ENCODE measurements around the gene KCNK1. TPM values are rescaled to one million over a fixed set of nuclear protein-coding genes. Genes with fewer than 3 reads are reported as not detected.

The KCNK1 gene
- polyA plus RNA-seq, 1 of the 3 experiments (the other 2 are of a cell fraction) = 10.6 TPM

DNA sequence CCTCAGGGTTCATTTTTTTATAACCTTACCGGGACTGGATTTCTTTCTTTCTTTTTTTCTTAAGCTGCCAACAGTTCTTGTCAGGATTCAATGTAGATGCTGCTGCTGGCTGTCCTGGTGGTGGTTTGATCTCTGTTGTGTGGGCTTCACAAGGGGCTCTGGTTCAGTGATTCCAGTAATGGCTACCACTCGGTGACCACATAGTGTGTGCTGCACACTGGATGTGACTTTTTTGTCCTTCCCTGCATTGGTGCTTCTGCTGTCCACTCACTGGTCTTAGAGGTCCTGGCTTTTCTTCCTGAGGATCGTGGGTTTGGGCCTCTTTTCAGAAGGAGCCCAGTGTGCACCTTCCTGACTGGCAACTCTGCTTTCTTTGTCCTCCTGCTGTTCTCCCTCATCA, 18.5 kb downstream of the KCNK1 start:
- CTCF ChIA-PET = no interaction called here
- H3K36me3 ChIP-seq (replicated peaks in 1 of 2; ENCODE audit: control insufficient read depth in 1 of 2, insufficient read depth in 2 of 2, low read length in 1 of 2) = peaks cover 0 to 4% of the 10 kb centered on the region in 2 experiments

More for the DNA sequence above, 18.5 kb downstream of the KCNK1 start:
- Histone ChIP-seq H2AFZ (ENCODE audit: low read depth) (no peak overlapping the region), H3K4me1 (ENCODE audit: control insufficient read depth in 1 of 2, insufficient read depth in 2 of 2, low read depth in 1 of 2, low read length in 1 of 2) (peaks cover 0 to 5% of the 10 kb centered on the region in 2 experiments; a peak in 1 of 4 replicates), H3K27ac (ENCODE audit: low read depth in 2 of 2, low read length in 1 of 2) (no peak overlapping the region), H3K79me2 (ENCODE audit: insufficient read depth) (no peaks in the 10 kb centered on the region), H3K27me3 (ENCODE audit: insufficient read depth) (no peaks in the 10 kb centered on the region), H4K20me1 (ENCODE audit: insufficient read depth) (no peaks in the 10 kb centered on the region), H3K4me2 (no peak overlapping the region), H3F3A (replicated peaks; ENCODE audit: insufficient read depth) (no peaks in the 10 kb centered on the region), H3K9me3 (no peaks in the 10 kb centered on the region), H3K9me2 (no peaks in the 10 kb centered on the region), H3K9ac (no peak overlapping the region), H3K4me3 (ENCODE audit: low read depth in 2 of 2, low read length in 1 of 2) (no peak overlapping the region)
- no peak for DNase-seq
- WGBS (ENCODE audit: low lambda C conversion rate) = 87% methylated on average over 3 of the region's 3 CpGs
- TF ChIP-seq, protein P1, sequence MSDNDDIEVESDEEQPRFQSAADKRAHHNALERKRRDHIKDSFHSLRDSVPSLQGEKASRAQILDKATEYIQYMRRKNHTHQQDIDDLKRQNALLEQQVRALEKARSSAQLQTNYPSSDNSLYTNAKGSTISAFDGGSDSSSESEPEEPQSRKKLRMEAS (IDR thresholded peaks at IDR 0.05; ENCODE audit: low read depth) = no peak
- no peak for TF ChIP-seq ELF1 (IDR thresholded peaks at IDR 0.05)
- TF ChIP-seq, protein P2, sequence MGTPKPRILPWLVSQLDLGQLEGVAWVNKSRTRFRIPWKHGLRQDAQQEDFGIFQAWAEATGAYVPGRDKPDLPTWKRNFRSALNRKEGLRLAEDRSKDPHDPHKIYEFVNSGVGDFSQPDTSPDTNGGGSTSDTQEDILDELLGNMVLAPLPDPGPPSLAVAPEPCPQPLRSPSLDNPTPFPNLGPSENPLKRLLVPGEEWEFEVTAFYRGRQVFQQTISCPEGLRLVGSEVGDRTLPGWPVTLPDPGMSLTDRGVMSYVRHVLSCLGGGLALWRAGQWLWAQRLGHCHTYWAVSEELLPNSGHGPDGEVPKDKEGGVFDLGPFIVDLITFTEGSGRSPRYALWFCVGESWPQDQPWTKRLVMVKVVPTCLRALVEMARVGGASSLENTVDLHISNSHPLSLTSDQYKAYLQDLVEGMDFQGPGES (IDR thresholded peaks at IDR 0.05; ENCODE audit: low read depth, low read length) = no peak
- TF ChIP-seq JUND (IDR thresholded peaks at IDR 0.05) = no peak
- no peak for TF ChIP-seq POLR2AphosphoS5 (IDR thresholded peaks at IDR 0.05; ENCODE audit: low read depth, low read length)
- TF ChIP-seq, protein P3, sequence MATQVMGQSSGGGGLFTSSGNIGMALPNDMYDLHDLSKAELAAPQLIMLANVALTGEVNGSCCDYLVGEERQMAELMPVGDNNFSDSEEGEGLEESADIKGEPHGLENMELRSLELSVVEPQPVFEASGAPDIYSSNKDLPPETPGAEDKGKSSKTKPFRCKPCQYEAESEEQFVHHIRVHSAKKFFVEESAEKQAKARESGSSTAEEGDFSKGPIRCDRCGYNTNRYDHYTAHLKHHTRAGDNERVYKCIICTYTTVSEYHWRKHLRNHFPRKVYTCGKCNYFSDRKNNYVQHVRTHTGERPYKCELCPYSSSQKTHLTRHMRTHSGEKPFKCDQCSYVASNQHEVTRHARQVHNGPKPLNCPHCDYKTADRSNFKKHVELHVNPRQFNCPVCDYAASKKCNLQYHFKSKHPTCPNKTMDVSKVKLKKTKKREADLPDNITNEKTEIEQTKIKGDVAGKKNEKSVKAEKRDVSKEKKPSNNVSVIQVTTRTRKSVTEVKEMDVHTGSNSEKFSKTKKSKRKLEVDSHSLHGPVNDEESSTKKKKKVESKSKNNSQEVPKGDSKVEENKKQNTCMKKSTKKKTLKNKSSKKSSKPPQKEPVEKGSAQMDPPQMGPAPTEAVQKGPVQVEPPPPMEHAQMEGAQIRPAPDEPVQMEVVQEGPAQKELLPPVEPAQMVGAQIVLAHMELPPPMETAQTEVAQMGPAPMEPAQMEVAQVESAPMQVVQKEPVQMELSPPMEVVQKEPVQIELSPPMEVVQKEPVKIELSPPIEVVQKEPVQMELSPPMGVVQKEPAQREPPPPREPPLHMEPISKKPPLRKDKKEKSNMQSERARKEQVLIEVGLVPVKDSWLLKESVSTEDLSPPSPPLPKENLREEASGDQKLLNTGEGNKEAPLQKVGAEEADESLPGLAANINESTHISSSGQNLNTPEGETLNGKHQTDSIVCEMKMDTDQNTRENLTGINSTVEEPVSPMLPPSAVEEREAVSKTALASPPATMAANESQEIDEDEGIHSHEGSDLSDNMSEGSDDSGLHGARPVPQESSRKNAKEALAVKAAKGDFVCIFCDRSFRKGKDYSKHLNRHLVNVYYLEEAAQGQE (IDR thresholded peaks at IDR 0.05; ENCODE audit: low read depth, low read length) = no peak
- TF ChIP-seq FOXJ3 (CRISPR knock-in tag; IDR thresholded peaks at IDR 0.05) = no peak
- TF ChIP-seq, protein P4, sequence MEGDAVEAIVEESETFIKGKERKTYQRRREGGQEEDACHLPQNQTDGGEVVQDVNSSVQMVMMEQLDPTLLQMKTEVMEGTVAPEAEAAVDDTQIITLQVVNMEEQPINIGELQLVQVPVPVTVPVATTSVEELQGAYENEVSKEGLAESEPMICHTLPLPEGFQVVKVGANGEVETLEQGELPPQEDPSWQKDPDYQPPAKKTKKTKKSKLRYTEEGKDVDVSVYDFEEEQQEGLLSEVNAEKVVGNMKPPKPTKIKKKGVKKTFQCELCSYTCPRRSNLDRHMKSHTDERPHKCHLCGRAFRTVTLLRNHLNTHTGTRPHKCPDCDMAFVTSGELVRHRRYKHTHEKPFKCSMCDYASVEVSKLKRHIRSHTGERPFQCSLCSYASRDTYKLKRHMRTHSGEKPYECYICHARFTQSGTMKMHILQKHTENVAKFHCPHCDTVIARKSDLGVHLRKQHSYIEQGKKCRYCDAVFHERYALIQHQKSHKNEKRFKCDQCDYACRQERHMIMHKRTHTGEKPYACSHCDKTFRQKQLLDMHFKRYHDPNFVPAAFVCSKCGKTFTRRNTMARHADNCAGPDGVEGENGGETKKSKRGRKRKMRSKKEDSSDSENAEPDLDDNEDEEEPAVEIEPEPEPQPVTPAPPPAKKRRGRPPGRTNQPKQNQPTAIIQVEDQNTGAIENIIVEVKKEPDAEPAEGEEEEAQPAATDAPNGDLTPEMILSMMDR (IDR thresholded peaks at IDR 0.05) = no peak
- no peak for TF ChIP-seq RAD21 (IDR thresholded peaks at IDR 0.05; ENCODE audit: low read length)
- POLR2A ChIA-PET = no interaction called here
